K562 (cell line): ENCODE results near the gene ZER1. TPM values are rescaled to one million over a fixed set of nuclear protein-coding genes. Genes with fewer than 3 reads are reported as not detected.

Experiments
- ATAC-seq: fragments of 200-7000 bp; cut with Tn5 transposase; 3 replicates; pipeline ENCODE4 v1.9.1; 2020; ENCODE audit warnings: moderate library complexity
- BruUV-seq: library from RNA; stranded (reverse); fragments of 400-500 nt; replicated peaks from 2 replicates; lab custom pipeline; 2021; lab: Mats Ljungman, UMichigan
- CTCF ChIA-PET: fragments of 300-600 bp; formaldehyde crosslinking; extraction: SDS; loops from one replicate; lab custom pipeline; 2021; ENCODE audit warnings: low intra/inter-chr PET ratio; lab: Yijun Ruan, JAX
- POLR2A ChIA-PET: fragments of 300-600, 350-650 bp; sonication (Branson Sonifier 250); formaldehyde crosslinking; extraction: SDS; loops from one replicate; lab custom pipeline; 2021; ENCODE audit warnings: antibody characterized with exemption, inconsistent platforms; lab: Yijun Ruan, JAX
- DNase-seq, 4 experiments: peaks; one replicate each; pipeline versions ENCODE4 v3.0.0 to v3.0.0-alpha.2; 2011 to 2018; ENCODE audit warnings: low spot score in 3 of 4, mixed read lengths in 3 of 4; ENCODE audit errors: extremely low read depth in 1 of 4
- FAIRE-seq: peaks from 2 replicates; lab custom pipeline; 2011; peaks lifted over from hg19 to GRCh38; lab: Jason Lieb, UNC
- H2AFZ ChIP-seq: 2 replicates; pipeline ENCODE4 v1.6.0; 2011; ENCODE audit warnings: low read depth, low read length, control low read depth, inconsistent platforms
- H3K27ac ChIP-seq: fragments of 200-600 bp; 3 replicates; pipeline ENCODE4 v1.8.0; 2011; ENCODE audit warnings: low read depth, mild to moderate bottlenecking, control low read depth, inconsistent platforms, low read length, moderate library complexity, mixed read lengths; ENCODE audit errors: extremely low read depth
- H3K27me3 ChIP-seq, 2 experiments: fragments of 300-600 bp in 1 of 2; 2 replicates in 1 of 2; 3 replicates in 1 of 2; pipeline versions ENCODE4 v1.6.0 to v1.8.0; 2011; ENCODE audit warnings: inconsistent platforms in 2 of 2, low read length in 2 of 2, mild to moderate bottlenecking in 1 of 2, mixed read lengths in 1 of 2, moderate library complexity in 1 of 2; ENCODE audit not compliant: control insufficient read depth in 2 of 2, insufficient read depth in 2 of 2
- H3K36me3 ChIP-seq: fragments of 300-600 bp; 3 replicates; pipeline ENCODE4 v1.8.0; 2011; ENCODE audit warnings: mild to moderate bottlenecking, low read length, inconsistent platforms; ENCODE audit not compliant: control insufficient read depth, insufficient read depth
- H3K4me1 ChIP-seq, 2 experiments: fragments of 200-600 bp in 1 of 2; replicated peaks in 1 of 2; 2 replicates in 1 of 2; 3 replicates in 1 of 2; pipeline versions ENCODE4 v1.5.1 to v1.8.0; 2011; ENCODE audit warnings: inconsistent platforms in 2 of 2, low read length in 2 of 2, mild to moderate bottlenecking in 1 of 2, mixed read lengths in 1 of 2, moderate library complexity in 1 of 2; ENCODE audit not compliant: control insufficient read depth in 2 of 2, insufficient read depth in 2 of 2
- H3K4me2 ChIP-seq: 2 replicates; pipeline ENCODE4 v1.6.1; 2011; ENCODE audit warnings: low read length, control low read depth, inconsistent platforms, mixed read lengths; ENCODE audit not compliant: insufficient read depth
- H3K4me3 ChIP-seq: fragments of 200-600 bp; sonication (generic), shearing (Covaris generic); 2 replicates; pipeline ENCODE4 v1.5.1; 2016; ENCODE audit warnings: control low read depth, inconsistent platforms
- H3K79me2 ChIP-seq: fragments of 200-600 bp; 3 replicates; pipeline ENCODE4 v1.8.0; 2011; ENCODE audit warnings: low read length, inconsistent platforms; ENCODE audit not compliant: control insufficient read depth, insufficient read depth
- H3K9ac ChIP-seq, 2 experiments: 2 replicates each; pipeline versions ENCODE4 v1.6.0 to v1.6.1; 2011; ENCODE audit warnings: low read depth in 2 of 2, low read length in 2 of 2, control low read depth in 1 of 2, inconsistent platforms in 1 of 2, mild to moderate bottlenecking in 1 of 2, mixed read lengths in 1 of 2; ENCODE audit not compliant: insufficient read depth in 1 of 2
- H3K9me1 ChIP-seq: one replicate; pipeline ENCODE4 v1.6.0; 2011; ENCODE audit warnings: inconsistent platforms, mild to moderate bottlenecking, low read length, moderate library complexity; ENCODE audit not compliant: control insufficient read depth, insufficient read depth
- H3K9me3 ChIP-seq: replicated peaks from 2 replicates; pipeline ENCODE4 v1.5.1; 2011; ENCODE audit warnings: low read depth, low read length, inconsistent platforms; ENCODE audit not compliant: control insufficient read depth, insufficient read depth
- H4K20me1 ChIP-seq: replicated peaks from 2 replicates; pipeline ENCODE4 v1.6.1; 2011; ENCODE audit warnings: low read length, inconsistent platforms, mixed read lengths; ENCODE audit not compliant: control insufficient read depth, insufficient read depth
- NCOA1 ChIP-seq: fragments of 450-650 bp; IDR thresholded peaks from 2 replicates; pipeline ENCODE4 v1.6.1; 2016; ENCODE audit warnings: low read depth
- POLR2G ChIP-seq: fragments of 200-400 bp; formaldehyde crosslinking; IDR thresholded peaks from 2 replicates; pipeline ENCODE4 v1.6.1; 2017; ENCODE audit warnings: low read depth, mild to moderate bottlenecking, antibody characterized with exemption, low read length, moderate library complexity
- TFAM ChIP-seq: fragments of 250-450 bp; sonication (Bioruptor Pico); conservative IDR thresholded peaks from 2 replicates; pipeline ENCODE4 v1.5.0; 2021; ENCODE audit warnings: mild to moderate bottlenecking, moderate library complexity
- ZNF217 ChIP-seq: sonication (generic); formaldehyde crosslinking; IDR thresholded peaks from 2 replicates; pipeline ENCODE4 v1.8.0; 2022; ENCODE audit warnings: mild to moderate bottlenecking, missing genetic modification reagents
- ZNF507 ChIP-seq: conservative IDR thresholded peaks from 2 replicates; pipeline ENCODE4 v1.6.1; 2017; ENCODE audit warnings: missing genetic modification characterization, missing compliant biosample characterization
- ZNF583 ChIP-seq: fragments of 250-450 bp; sonication (Bioruptor Pico); IDR thresholded peaks from 2 replicates; pipeline ENCODE4 v1.4.0; 2020
- WGBS: fragments of 100-300 bp; shearing (Covaris generic); methylation state at CpG from one replicate; pipeline ENCODE4 v1.1.6; 2016; ENCODE audit warnings: low coverage, mixed read lengths; ENCODE audit not compliant: insufficient coverage; ENCODE audit errors: missing lambda C conversion rate; 5-methylcytosine and 5-hydroxymethylcytosine counted together
- in situ Hi-C: fragments of 300-500 bp; cut with MboI; formaldehyde crosslinking; loops from 4 replicates; pipeline ENCODE4 v1.15.0; 2018; ENCODE audit warnings: inconsistent platforms, mixed read lengths
- intact Hi-C: fragments of 100-400 bp; cut with micrococcal nuclease; formaldehyde crosslinking; loops from 2 replicates; pipeline ENCODE4 v1.14.2; 2022
- polyA plus RNA-seq, 8 experiments: library from polyadenylated mRNA; depleted of rRNA in 4 of 8; stranded (reverse) in 5 of 8; unstranded in 3 of 8; fragments of >200 nt; fragmentation: Nextera tagmentation in 2 of 8; fragmentation: Illumina TruSeq in 1 of 8; extraction: Ambion mirVana in 2 of 8; extraction: Trizol in 1 of 8; gene quantifications; 2 replicates each; pipeline versions ENCODE4 v1.2.1 to v1.2.3, GENCODE V29; 2011 to 2014; ENCODE audit warnings: inconsistent platforms in 1 of 8, missing spikeins in 1 of 8
- total RNA-seq, 7 experiments: library from RNA; depleted of rRNA in 6 of 7; stranded (reverse); fragments of >200 nt in 6 of 7; fragmentation: Illumina TruSeq in 2 of 7; extraction: Trizol in 2 of 7; gene quantifications; 2 replicates each; pipeline versions ENCODE4 v1.2.1 to v1.2.3, GENCODE V29; 2011 to 2021; ENCODE audit warnings: low replicate concordance in 1 of 7
- TF ChIP-seq, protein P1 (sequence below): fragments of 450-650 bp; IDR thresholded peaks from 2 replicates; pipeline ENCODE4 v1.6.1; 2017; ENCODE audit warnings: antibody characterized with exemption, mild to moderate bottlenecking
- TF ChIP-seq, protein P2 (sequence below): sonication (generic); formaldehyde crosslinking; IDR thresholded peaks from 2 replicates; pipeline ENCODE4 v1.8.0; 2022; ENCODE audit warnings: missing genetic modification reagents, mild to moderate bottlenecking, moderate library complexity, borderline replicate concordance
- TF ChIP-seq, protein P3 (sequence below): sonication (generic); formaldehyde crosslinking; IDR thresholded peaks from 2 replicates; pipeline ENCODE4 v1.4.0; 2020; ENCODE audit warnings: mild to moderate bottlenecking, missing genetic modification reagents

The ZER1 gene
- total and polyA plus RNA-seq, 9 of the 15 experiments (the other 6 are each of a cell fraction or from before 2014, with no cell fraction given): 0.07 to 10.7 (median 6.2) TPM

DNA sequence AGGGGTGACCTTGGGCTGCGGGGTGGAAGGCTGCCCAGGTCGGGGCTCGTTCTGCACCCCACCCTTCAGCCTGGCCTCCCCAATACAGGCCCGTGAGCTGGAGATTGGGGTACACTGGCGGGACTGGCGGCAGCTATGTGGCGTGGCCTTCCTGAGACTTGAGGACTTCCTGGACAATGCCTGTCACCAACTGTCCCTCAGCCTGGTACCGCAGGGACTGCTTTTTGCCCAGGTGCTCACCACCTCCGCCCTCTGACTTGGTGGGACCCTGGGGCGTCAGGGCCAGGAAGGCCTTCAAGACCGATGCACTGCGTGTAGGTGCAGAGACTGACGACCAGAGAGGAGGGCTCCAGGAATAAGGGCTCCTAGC is 58.3 kb downstream of the ZER1 start (continued):
- TF ChIP-seq, protein P1, sequence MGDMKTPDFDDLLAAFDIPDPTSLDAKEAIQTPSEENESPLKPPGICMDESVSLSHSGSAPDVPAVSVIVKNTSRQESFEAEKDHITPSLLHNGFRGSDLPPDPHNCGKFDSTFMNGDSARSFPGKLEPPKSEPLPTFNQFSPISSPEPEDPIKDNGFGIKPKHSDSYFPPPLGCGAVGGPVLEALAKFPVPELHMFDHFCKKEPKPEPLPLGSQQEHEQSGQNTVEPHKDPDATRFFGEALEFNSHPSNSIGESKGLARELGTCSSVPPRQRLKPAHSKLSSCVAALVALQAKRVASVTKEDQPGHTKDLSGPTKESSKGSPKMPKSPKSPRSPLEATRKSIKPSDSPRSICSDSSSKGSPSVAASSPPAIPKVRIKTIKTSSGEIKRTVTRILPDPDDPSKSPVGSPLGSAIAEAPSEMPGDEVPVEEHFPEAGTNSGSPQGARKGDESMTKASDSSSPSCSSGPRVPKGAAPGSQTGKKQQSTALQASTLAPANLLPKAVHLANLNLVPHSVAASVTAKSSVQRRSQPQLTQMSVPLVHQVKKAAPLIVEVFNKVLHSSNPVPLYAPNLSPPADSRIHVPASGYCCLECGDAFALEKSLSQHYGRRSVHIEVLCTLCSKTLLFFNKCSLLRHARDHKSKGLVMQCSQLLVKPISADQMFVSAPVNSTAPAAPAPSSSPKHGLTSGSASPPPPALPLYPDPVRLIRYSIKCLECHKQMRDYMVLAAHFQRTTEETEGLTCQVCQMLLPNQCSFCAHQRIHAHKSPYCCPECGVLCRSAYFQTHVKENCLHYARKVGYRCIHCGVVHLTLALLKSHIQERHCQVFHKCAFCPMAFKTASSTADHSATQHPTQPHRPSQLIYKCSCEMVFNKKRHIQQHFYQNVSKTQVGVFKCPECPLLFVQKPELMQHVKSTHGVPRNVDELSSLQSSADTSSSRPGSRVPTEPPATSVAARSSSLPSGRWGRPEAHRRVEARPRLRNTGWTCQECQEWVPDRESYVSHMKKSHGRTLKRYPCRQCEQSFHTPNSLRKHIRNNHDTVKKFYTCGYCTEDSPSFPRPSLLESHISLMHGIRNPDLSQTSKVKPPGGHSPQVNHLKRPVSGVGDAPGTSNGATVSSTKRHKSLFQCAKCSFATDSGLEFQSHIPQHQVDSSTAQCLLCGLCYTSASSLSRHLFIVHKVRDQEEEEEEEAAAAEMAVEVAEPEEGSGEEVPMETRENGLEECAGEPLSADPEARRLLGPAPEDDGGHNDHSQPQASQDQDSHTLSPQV: no peak
- 0 out of 2 replicates have a peak, but pooled peaks have one; percentile 42 for TF ChIP-seq POLR2G
- no peak for TF ChIP-seq ZNF507 (tag)

DNA sequence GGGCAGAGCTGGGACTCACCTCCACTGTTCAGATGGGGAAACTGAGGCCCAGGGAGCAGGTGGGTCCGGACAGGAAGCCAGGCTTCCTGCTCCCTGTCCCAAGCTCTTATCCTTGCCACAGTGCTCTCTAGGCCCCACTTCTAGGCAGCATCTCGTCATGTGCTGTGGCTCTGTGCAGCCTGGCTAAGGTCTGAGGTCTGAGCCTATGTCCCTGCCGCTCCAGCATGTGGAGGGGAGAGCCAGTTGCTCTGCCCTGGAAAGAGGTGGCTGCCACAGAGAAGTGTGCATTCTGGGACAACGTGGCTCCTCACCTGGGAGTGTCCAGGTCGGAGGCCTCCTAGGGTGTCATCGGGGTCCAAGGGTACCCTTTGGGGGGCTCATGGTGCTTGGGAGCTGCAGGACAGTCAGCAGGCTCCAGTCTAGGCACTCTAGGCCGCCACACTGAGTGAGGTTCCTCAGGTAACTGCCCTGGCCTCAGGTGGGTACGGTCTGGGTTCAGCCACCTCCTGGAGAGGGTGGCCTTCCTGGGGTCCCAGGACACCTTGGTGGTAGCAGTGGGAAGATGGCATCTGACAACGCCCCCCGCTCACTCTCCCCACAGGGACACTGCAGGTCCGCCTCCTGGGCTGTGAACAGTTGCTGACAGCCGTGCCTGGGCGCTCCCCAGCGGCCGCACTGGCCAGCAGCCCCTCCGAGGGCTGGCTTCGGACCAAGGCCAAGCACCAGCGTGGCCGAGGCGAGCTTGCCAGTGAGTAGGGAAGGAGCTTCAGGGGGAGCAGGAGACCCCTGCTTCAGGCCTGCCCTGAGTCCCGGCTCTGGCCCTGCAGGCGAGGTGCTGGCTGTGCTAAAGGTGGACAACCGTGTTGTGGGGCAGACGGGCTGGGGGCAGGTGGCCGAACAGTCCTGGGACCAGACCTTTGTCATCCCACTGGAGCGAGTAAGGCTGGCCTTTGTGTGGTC is 59.0 kb downstream of the ZER1 start:
- POLR2A ChIA-PET: interaction anchor here (0.6 to 2.3 kb wide), 4 partner anchors 9 to 248 kb away, joined by 3 to 9 read pairs (median 6); partner anchors contain the start of gene ZDHHC12
- TF ChIP-seq, protein P2, sequence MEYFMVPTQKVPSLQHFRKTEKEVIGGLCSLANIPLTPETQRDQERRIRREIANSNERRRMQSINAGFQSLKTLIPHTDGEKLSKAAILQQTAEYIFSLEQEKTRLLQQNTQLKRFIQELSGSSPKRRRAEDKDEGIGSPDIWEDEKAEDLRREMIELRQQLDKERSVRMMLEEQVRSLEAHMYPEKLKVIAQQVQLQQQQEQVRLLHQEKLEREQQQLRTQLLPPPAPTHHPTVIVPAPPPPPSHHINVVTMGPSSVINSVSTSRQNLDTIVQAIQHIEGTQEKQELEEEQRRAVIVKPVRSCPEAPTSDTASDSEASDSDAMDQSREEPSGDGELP (CRISPR knock-in tag): no peak
- no peak for TF ChIP-seq NCOA1
- TF ChIP-seq ZNF583 (CRISPR knock-in tag): no peak
- TF ChIP-seq, protein P3, sequence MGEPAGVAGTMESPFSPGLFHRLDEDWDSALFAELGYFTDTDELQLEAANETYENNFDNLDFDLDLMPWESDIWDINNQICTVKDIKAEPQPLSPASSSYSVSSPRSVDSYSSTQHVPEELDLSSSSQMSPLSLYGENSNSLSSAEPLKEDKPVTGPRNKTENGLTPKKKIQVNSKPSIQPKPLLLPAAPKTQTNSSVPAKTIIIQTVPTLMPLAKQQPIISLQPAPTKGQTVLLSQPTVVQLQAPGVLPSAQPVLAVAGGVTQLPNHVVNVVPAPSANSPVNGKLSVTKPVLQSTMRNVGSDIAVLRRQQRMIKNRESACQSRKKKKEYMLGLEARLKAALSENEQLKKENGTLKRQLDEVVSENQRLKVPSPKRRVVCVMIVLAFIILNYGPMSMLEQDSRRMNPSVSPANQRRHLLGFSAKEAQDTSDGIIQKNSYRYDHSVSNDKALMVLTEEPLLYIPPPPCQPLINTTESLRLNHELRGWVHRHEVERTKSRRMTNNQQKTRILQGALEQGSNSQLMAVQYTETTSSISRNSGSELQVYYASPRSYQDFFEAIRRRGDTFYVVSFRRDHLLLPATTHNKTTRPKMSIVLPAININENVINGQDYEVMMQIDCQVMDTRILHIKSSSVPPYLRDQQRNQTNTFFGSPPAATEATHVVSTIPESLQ: no peak
- no peak for TF ChIP-seq TFAM (CRISPR knock-in tag)
- no peak for TF ChIP-seq ZNF217 (CRISPR knock-in tag)

More for the DNA sequence above, 59.0 kb downstream of the ZER1 start:
- no peaks in the 10 kb centered on the region for H4K20me1 ChIP-seq
- H3K4me3 ChIP-seq: no peak overlapping the region
- H3K9me1 ChIP-seq: no peaks in the 10 kb centered on the region
- peaks cover 53% of the 10 kb centered on the region; the same call in 2 of the 3 replicates for H3K36me3 ChIP-seq
- no TSS peak for BruUV-seq
- 91% methylated on average over 20 of the region's 26 CpGs for WGBS
- H3K4me1 ChIP-seq: no peaks in the 10 kb centered on the region; a peak in 1 of 5 replicates
- no peak overlapping the region for H3K4me2 ChIP-seq
- no peak overlapping the region for H2AFZ ChIP-seq
- FAIRE-seq (no peak), ATAC-seq (no peak; the same call in 2 of the 3 replicates), DNase-seq (no peak)
- no peaks in the 10 kb centered on the region for H3K9me3 ChIP-seq
- CTCF ChIA-PET: no interaction called here
- no peak overlapping the region for H3K27ac ChIP-seq
- no peaks in the 10 kb centered on the region for H3K27me3 ChIP-seq
- in situ Hi-C loops: loop anchor here (10.0 kb wide), 1 partner anchor 288 kb away; the partner anchor contains the start of gene CERCAM
- H3K9ac ChIP-seq: peak overlapping the region in 1 of 2 experiments; percentile 56; a peak in 2 of 4 replicates
- intact Hi-C loops: no loop called here
- no peaks in the 10 kb centered on the region for H3K79me2 ChIP-seq
